WERI-Rb-1 (cell line): ENCODE measurements around the gene SERPINA6.
"Not testable (repeated sequence)": the region's sequence is repeated elsewhere in the genome, so short reads cannot be mapped to it uniquely, and the experiment has no call there.

Experiments
- DNase-seq: peaks from one replicate; pipeline ENCODE4 v3.0.0-alpha.2; 2020
- H3K27ac ChIP-seq: fragments of 250-450 bp; sonication (Bioruptor Pico); 2 replicates; pipeline ENCODE4 v1.5.1; 2020; ENCODE audit warnings: mild to moderate bottlenecking, moderate library complexity
- H3K27me3 ChIP-seq: fragments of 250-450 bp; sonication (Bioruptor Pico); 2 replicates; pipeline ENCODE4 v1.5.1; 2021; ENCODE audit warnings: mild to moderate bottlenecking, low read depth, moderate library complexity; ENCODE audit not compliant: insufficient read depth, severe bottlenecking
- H3K36me3 ChIP-seq: fragments of 250-450 bp; sonication (Bioruptor Pico); 2 replicates; pipeline ENCODE4 v1.5.1; 2020; ENCODE audit warnings: mild to moderate bottlenecking, moderate library complexity
- H3K4me3 ChIP-seq: 2 replicates; pipeline ENCODE4 v1.5.1; 2011; ENCODE audit warnings: low read depth, mild to moderate bottlenecking, control low read depth, low read length
- H3K9me3 ChIP-seq: fragments of 250-450 bp; sonication (Bioruptor Pico); 2 replicates; pipeline ENCODE4 v1.5.1; 2021; ENCODE audit warnings: mild to moderate bottlenecking, moderate library complexity; ENCODE audit not compliant: severe bottlenecking
- TF ChIP-seq, protein P1 (sequence below): IDR thresholded peaks from 2 replicates; pipeline ENCODE4 v1.5.1; 2011; ENCODE audit warnings: low read depth, mild to moderate bottlenecking, control low read depth, inconsistent platforms, low read length

SERPINA6 gene

DNA sequence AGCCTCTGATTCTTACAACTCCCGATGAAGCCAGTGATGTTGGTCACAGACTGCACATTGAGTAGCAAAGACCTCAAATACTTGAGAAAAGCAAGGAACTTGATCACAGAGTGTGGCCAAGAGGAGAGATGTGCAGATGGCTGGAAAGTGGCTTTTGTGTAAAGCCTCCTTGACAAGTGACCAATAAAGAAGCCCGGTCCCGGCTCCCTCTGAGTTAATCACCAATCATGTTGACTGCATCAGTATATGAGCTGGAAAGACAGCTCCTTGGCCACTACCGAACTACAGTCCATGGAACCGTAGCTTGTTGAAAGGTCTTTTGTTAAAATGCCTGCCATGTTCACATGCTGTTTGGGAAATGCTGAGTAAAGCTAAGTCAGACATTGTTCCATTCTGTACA, 23.7 kb upstream of the SERPINA6 start:
- no peaks in the 10 kb centered on the region for H3K36me3 ChIP-seq
- no peak for DNase-seq
- no peak overlapping the region for H3K27ac ChIP-seq
- H3K9me3 ChIP-seq: no peaks in the 10 kb centered on the region
- H3K4me3 ChIP-seq: no peak overlapping the region
- H3K27me3 ChIP-seq: peaks cover 5% of the 10 kb centered on the region
- TF ChIP-seq, protein P1, sequence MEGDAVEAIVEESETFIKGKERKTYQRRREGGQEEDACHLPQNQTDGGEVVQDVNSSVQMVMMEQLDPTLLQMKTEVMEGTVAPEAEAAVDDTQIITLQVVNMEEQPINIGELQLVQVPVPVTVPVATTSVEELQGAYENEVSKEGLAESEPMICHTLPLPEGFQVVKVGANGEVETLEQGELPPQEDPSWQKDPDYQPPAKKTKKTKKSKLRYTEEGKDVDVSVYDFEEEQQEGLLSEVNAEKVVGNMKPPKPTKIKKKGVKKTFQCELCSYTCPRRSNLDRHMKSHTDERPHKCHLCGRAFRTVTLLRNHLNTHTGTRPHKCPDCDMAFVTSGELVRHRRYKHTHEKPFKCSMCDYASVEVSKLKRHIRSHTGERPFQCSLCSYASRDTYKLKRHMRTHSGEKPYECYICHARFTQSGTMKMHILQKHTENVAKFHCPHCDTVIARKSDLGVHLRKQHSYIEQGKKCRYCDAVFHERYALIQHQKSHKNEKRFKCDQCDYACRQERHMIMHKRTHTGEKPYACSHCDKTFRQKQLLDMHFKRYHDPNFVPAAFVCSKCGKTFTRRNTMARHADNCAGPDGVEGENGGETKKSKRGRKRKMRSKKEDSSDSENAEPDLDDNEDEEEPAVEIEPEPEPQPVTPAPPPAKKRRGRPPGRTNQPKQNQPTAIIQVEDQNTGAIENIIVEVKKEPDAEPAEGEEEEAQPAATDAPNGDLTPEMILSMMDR: no peak

DNA sequence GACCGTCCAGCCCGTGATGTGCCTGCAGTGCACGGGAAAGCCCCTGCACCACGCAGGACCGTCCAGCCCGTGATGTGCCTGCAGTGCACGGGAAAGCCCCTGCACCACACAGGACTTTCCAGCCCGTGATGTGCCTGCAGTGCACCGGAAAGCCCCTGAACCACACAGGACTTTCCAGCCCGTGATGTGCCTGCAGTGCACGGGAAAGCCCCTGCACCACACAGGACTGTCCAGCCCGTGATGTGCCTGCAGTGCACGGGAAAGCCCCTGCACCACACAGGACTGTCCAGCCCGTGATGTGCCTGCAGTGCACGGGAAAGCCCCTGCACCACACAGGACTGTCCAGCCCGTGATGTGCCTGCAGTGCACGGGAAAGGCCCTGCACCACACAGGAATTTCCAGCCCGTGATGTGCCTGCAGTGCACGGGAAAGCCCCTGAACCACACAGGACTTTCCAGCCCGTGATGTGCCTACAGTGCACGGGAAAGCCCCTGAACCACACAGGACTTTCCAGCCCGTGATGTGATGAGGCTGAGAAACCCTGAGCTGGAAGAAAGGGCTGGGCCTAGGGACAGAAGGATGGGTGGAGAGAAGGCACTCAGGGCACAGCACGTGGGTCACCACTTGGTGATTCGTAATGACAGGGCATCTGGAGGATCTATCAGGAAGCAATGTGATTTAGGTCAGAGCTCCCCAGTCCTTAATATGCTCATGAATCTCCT, 23.1 kb upstream of the SERPINA6 start:
- not testable (repeated sequence) for H3K9me3 ChIP-seq, H3K36me3 ChIP-seq, H3K4me3 ChIP-seq, H3K27ac ChIP-seq, DNase-seq
- H3K27me3 ChIP-seq: peaks cover 11% of the 10 kb centered on the region

DNA sequence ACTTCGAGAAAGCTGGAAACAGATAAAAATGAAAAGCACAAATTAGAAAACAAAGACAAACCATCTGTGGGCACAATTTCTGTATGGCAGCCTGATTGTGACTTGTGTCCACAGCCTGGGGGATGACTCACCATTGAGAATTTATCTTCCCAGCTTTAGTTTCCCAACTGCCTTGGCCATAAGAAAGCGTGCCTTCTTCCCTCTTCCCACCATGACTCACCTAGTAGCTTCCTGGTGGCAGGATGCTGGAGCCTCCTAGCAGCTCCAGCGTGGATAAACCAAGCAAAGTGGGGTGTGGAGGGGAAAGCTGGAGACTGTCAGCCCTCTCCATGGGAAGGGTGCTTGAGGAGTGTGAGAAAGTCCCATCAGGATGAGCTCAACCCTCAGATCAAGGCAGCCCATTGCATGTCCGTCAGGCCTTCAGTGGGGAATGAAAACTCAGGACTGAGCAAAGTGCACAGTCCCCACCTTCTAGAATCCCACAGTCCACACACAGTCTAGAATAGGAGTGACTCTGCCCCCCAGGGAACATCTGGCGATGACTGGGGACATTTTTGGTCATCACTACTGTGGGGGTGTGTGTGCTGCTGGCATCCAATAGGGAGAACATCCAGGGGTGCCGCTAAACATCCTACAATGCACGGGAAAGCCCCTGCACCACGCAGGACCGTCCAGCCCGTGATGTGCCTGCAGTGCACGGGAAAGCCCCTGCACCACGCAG, 22.4 kb upstream of the SERPINA6 start:
- Histone ChIP-seq H3K27ac (no peak overlapping the region), H3K27me3 (peaks cover 11% of the 10 kb centered on the region), H3K36me3 (no peaks in the 10 kb centered on the region), H3K9me3 (no peaks in the 10 kb centered on the region), H3K4me3 (no peak overlapping the region)
- no peak for DNase-seq
- TF ChIP-seq, protein P1: no peak

DNA sequence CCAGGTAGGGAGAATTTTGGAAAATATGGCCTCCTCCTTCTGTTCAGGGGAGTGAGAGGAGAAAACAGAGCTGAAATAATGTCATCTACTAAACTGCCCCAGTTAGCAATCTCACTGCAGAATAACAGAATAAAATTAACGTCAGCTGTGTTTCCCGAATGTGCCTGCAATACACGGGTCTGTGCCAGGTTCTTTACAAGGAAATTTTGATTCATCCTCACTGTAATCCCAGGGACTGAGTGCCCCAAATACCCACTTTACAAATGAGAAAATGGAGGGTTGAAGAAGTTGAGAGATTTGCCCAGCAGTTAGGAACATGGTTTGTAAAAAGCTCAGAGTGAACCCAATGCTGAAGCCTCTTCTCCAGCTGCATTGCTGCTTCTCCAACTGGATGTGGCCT, 21.3 kb upstream of the SERPINA6 start:
- no peak for DNase-seq

DNA sequence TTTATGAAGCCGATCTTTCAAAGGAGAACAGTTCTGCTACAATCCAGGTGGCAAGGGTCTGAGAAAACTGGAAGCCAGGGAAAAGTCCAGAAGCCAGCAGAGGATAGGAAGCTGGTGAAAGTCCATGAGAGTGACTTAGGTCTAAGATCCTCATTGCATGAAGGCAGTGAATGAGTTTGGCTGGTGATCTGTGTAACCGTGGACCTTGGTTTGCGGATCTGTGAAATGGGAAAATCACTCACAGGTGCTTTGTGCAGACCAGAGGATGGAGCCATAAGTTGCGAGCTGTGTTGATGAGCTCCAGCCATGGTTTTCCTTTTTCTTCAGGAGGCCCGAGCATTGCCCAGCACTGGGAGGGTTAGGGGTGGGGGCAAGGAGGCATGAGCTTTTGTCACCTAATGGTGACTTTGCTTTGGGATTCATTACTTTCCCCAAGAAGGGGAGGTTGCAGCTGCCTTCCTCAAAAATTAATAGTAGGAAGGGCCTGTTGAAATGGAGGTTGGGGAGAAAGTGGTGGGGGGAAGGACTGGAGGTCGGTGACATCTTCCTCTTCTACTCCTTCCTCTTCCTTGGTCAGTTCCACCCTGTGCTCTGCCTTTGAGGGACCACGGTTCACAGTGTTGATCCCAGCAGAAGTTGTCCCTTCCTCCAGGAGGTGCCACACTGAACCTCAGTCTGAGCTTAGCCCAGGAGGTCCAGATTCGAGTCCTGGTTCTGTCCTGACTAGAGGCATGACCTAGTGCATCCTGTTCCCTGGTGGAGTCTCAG, 20.3 kb upstream of the SERPINA6 start:
- no peak for DNase-seq
- Histone ChIP-seq H3K4me3 (no peak overlapping the region), H3K9me3 (no peaks in the 10 kb centered on the region), H3K27me3 (peaks cover 11% of the 10 kb centered on the region), H3K27ac (no peak overlapping the region), H3K36me3 (no peaks in the 10 kb centered on the region)
- TF ChIP-seq, protein P1: no peak

More for the DNA sequence above, 21.3 kb upstream of the SERPINA6 start:
- TF ChIP-seq, protein P1: no peak
- no peak overlapping the region for H3K4me3 ChIP-seq
- peaks cover 11% of the 10 kb centered on the region for H3K27me3 ChIP-seq
- no peaks in the 10 kb centered on the region for H3K9me3 ChIP-seq
- H3K36me3 ChIP-seq: no peaks in the 10 kb centered on the region
- H3K27ac ChIP-seq: no peak overlapping the region

DNA sequence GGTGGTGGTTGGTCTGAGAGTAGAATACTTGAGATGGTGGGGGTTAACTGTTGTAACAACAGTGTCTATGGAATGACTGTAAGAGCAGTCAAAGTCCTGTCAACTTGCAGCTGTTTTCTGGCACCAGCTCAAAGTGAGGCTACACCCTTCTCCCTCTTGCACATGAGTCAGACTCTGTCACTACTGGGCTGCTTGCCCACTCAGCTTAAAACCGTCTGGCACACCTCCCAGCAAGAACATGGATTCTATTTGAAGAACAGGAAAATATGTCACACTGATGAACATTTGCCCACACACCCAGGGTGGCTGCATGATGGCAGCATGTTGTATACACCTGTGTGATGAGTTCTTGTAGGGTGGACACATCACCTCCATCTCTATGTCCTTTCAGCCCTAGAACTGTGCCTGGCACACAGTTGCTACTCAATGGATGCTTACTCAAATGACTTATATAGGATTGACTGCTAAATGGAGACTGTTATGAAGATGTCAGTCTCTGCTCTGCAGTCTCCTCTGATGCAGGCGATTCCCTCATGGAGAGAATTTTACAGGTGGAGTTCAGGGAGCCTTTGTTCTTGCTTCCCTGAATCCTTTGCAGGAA, 19.3 kb upstream of the SERPINA6 start:
- H3K27ac ChIP-seq: no peak overlapping the region
- no peak for DNase-seq

More for the DNA sequence above, 19.3 kb upstream of the SERPINA6 start:
- Histone ChIP-seq H3K9me3 (no peaks in the 10 kb centered on the region), H3K27me3 (peaks cover 11% of the 10 kb centered on the region), H3K4me3 (no peak overlapping the region), H3K36me3 (no peaks in the 10 kb centered on the region)
- TF ChIP-seq, protein P1: no peak
